NCI-H1105 treated with DMSO at 0.1 percent for 48 hours (cell line): ENCODE data around the gene GMIP.
A peak's percentile ranks its signal among the peaks of the same experiment; 100 is the strongest.
"Not testable (repeated sequence)": the region's sequence is repeated elsewhere in the genome, so short reads cannot be mapped to it uniquely, and the experiment has no call there.

Experiments
- DNase-seq: peaks from one replicate; lab custom pipeline; 2025; lab: John Stamatoyannopoulos, UW

The GMIP gene

GRCh38 chr19:19606021-19606420 lies 37.4 kb downstream of the GMIP start:
- no peak for DNase-seq

- peak; percentile 39 for DNase-seq
Observed at GRCh38 chr19:19602713-19603324, 40.6 kb downstream of the GMIP start.

GRCh38 chr19:19602136-19602712 lies 41.2 kb downstream of the GMIP start:
- no peak for DNase-seq

- DNase-seq: no peak
Observed at GRCh38 chr19:19600793-19601330, 42.6 kb downstream of the GMIP start.

GRCh38 chr19:19598728-19599451 lies 44.6 kb downstream of the GMIP start:
- DNase-seq: not testable (repeated sequence)

GRCh38 chr19:19597809-19598306 lies 45.6 kb downstream of the GMIP start:
- DNase-seq: no peak

- DNase-seq: no peak
Observed at GRCh38 chr19:19595171-19595701, 48.2 kb downstream of the GMIP start.

GRCh38 chr19:19594381-19594780 lies 49.1 kb downstream of the GMIP start:
- no peak for DNase-seq

GRCh38 chr19:19592690-19593089 lies 50.8 kb downstream of the GMIP start:
- no peak for DNase-seq

- DNase-seq: no peak
Observed at GRCh38 chr19:19591133-19591825, 52.2 kb downstream of the GMIP start.

GRCh38 chr19:19588546-19588945 lies 54.9 kb downstream of the GMIP start:
- no peak for DNase-seq

- DNase-seq: no peak
Observed at GRCh38 chr19:19587771-19588170, 55.7 kb downstream of the GMIP start.

GRCh38 chr19:19584356-19584755 lies 59.1 kb downstream of the GMIP start:
- no peak for DNase-seq

- no peak for DNase-seq
Observed at GRCh38 chr19:19582471-19582870, 61.0 kb downstream of the GMIP start.

GRCh38 chr19:19581391-19581790 lies 62.1 kb downstream of the GMIP start:
- DNase-seq: no peak

- no peak for DNase-seq
Observed at GRCh38 chr19:19580418-19580817, 63.0 kb downstream of the GMIP start.

- no peak for DNase-seq
Observed at GRCh38 chr19:19579533-19580361, 63.7 kb downstream of the GMIP start.
